ENCODE data around the gene SLC26A6. TPM values are rescaled to one million over a fixed set of nuclear protein-coding genes. Genes with fewer than 3 reads are reported as not detected.

The SLC26A6 gene
- total RNA-seq, 2 experiments from 2014 or later: 13.5 to 14.4 TPM

DNA sequence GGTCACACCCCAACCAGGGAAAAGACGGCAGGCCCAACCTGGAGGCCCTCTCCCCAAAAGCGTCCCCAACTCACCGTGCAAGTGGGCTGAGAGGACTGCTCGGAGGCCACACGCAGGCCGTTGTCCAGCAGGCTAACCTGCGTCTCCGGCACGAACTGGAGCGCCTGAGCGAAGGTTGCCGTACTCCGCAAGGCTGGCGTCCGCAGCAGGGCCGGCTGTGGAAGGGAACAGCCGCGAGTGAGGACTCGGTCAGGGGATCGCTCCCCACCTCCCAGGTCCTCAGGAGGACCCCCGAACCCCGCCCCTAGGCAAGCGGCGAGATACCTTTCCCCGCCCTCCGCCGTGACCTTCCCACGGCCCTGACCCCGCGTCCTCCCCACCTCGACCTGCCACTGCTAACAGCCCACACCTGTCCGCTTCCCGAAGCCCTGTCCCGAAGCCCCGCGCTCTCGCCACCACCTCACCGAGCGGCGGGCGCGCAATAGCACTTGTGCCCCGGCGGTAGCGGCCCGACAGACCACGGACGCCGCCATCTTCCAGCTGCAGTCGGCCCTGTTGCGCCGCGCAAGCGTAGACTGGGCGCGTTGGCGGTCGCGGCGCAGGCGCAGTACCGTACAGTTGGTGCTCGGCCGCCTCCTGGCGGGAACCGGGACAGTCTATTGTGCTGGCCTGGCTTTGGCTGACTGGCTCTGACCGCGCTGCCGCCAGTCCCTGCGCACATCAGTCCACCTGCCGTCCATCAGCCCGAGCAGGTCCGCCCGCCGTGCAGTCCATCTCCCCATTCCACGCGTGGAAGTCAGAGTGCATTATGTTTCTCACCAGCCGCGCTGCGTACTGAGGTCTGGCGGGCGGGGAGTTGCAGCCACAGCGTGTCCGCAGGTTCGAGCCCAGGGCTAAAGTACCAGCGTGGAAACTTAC lies 25.9 kb downstream of the SLC26A6 start, which contains the start of gene UQCRC1:
Gene UQCRC1 (minus strand): TSS at position 559 of the 918 bp plus-strand sequence. CDS start 26 bp downstream, at position 533.
- ChIA-PET POLR2A (interaction anchor here (0.6 to 1.6 kb wide), 4 partner anchors 26 to 108 kb away, joined by 3 to 6 read pairs (median 4); partner anchors contain the start of genes IP6K2, NCKIPSD, PFKFB4 and SLC26A6), CTCF (interaction anchor here (0.6 to 1.7 kb wide), 6 partner anchors 25 to 308 kb away, joined by 3 to 10 read pairs (median 4); partner anchors contain the start of genes NCKIPSD, NME6 and SLC26A6)
- DNase-seq (peak; percentile 85 to 97 (median 91)), ATAC-seq (ENCODE audit: poor library complexity) (peak; percentile 99)
- Histone ChIP-seq H3K36me3 (ENCODE audit: insufficient read depth, low read length) (peaks cover 16% of the 10 kb centered on the region), H3K27me3 (ENCODE audit: control insufficient read depth in 1 of 2, insufficient read depth in 2 of 2, low read length in 2 of 2) (no peaks in the 10 kb centered on the region), H3K4me3 (ENCODE audit: low read length) (peak within 1 kb of the TSS; percentile 99), H3K27ac (ENCODE audit: low read depth in 1 of 2, low read length in 2 of 2) (peak within 1 kb of the TSS; percentile 55 to 60), H3K9me3 (ENCODE audit: control insufficient read depth in 1 of 2, insufficient read depth in 1 of 2, low read length in 2 of 2) (no peaks in the 10 kb centered on the region), H3K4me1 (ENCODE audit: insufficient read depth, low read length) (peaks cover 22% of the 10 kb centered on the region)
- TF ChIP-seq CTCF (IDR thresholded peaks at IDR 0.05): peak; percentile 94
- intact Hi-C loops (cut with DNase I, micrococcal nuclease): loop anchor here (1.0 to 5.0 kb wide), 6 partner anchors 26 to 1327 kb away; partner anchors contain the start of genes KIF9 (in 1 of the 2), KLHL18 (in 1 of the 2), PFKFB4 (in 1 of the 2) and SLC26A6 (in 1 of the 2)
- peak within 1 kb of the TSS; percentile 100 for H3K4me3 Mint-ChIP-seq
- H3K27ac Mint-ChIP-seq: peak within 1 kb of the TSS; percentile 97
- H3K36me3 Mint-ChIP-seq (ENCODE audit: low read depth): peaks cover 46% of the 10 kb centered on the region
- no peaks in the 10 kb centered on the region for H3K9me3 Mint-ChIP-seq
- H3K27me3 Mint-ChIP-seq: no peaks in the 10 kb centered on the region
- H3K4me1 Mint-ChIP-seq (ENCODE audit: low read depth): peaks cover 21% of the 10 kb centered on the region

GRCh38 chr3:48607519-48607918 lies 27.7 kb downstream of the SLC26A6 start:
- no peaks in the 10 kb centered on the region for H3K9me3 Mint-ChIP-seq
- ChIA-PET CTCF (no interaction called here), POLR2A (no interaction called here)
- Histone ChIP-seq H3K27me3 (ENCODE audit: control insufficient read depth in 1 of 2, insufficient read depth in 2 of 2, low read length in 2 of 2) (no peaks in the 10 kb centered on the region), H3K36me3 (ENCODE audit: insufficient read depth, low read length) (peaks cover 34% of the 10 kb centered on the region), H3K9me3 (ENCODE audit: control insufficient read depth in 1 of 2, insufficient read depth in 1 of 2, low read length in 2 of 2) (no peaks in the 10 kb centered on the region), H3K4me3 (ENCODE audit: low read length) (no peak overlapping the region), H3K4me1 (ENCODE audit: insufficient read depth, low read length) (peaks cover 24% of the 10 kb centered on the region), H3K27ac (ENCODE audit: low read depth in 1 of 2, low read length in 2 of 2) (no peak overlapping the region)
- H3K4me1 Mint-ChIP-seq (ENCODE audit: low read depth): peaks cover 21% of the 10 kb centered on the region
- no peak for TF ChIP-seq CTCF (IDR thresholded peaks at IDR 0.05)
- no peak overlapping the region for H3K27ac Mint-ChIP-seq
- ATAC-seq (ENCODE audit: poor library complexity) (no peak), DNase-seq (peak in 2 of 14 experiments; percentile 11 to 22)
- H3K36me3 Mint-ChIP-seq (ENCODE audit: low read depth): peaks cover 61% of the 10 kb centered on the region
- H3K27me3 Mint-ChIP-seq: no peaks in the 10 kb centered on the region
- intact Hi-C loops (cut with DNase I, micrococcal nuclease): loop anchor here in 1 of 2 experiments (5.0 kb wide), 1 partner anchor 1325 kb away; the partner anchor contains the start of genes KIF9 and KLHL18
- peak overlapping the region; percentile 100 for H3K4me3 Mint-ChIP-seq

GRCh38 chr3:48601622-48601994 lies 33.7 kb downstream of the SLC26A6 start:
- Histone ChIP-seq H3K4me1 (ENCODE audit: insufficient read depth, low read length) (peaks cover 2% of the 10 kb centered on the region), H3K9me3 (ENCODE audit: control insufficient read depth in 1 of 2, insufficient read depth in 1 of 2, low read length in 2 of 2) (no peaks in the 10 kb centered on the region), H3K4me3 (ENCODE audit: low read length) (no peak overlapping the region), H3K27me3 (ENCODE audit: control insufficient read depth in 1 of 2, insufficient read depth in 2 of 2, low read length in 2 of 2) (no peaks in the 10 kb centered on the region), H3K36me3 (ENCODE audit: insufficient read depth, low read length) (peaks cover 77% of the 10 kb centered on the region), H3K27ac (ENCODE audit: low read depth in 1 of 2, low read length in 2 of 2) (no peak overlapping the region)
- no peak for TF ChIP-seq CTCF (IDR thresholded peaks at IDR 0.05)
- intact Hi-C loops (cut with DNase I, micrococcal nuclease): no loop called here
- ATAC-seq (ENCODE audit: poor library complexity): no peak
- H3K4me1 Mint-ChIP-seq (ENCODE audit: low read depth): no peaks in the 10 kb centered on the region
- H3K36me3 Mint-ChIP-seq (ENCODE audit: low read depth): peaks cover 92% of the 10 kb centered on the region
- ChIA-PET CTCF (interaction anchor here (0.7 kb wide), 1 partner anchor 53 kb away, joined by 3 read pairs; no protein-coding TSS in a partner anchor), POLR2A (no interaction called here)
- no peak overlapping the region for H3K4me3 Mint-ChIP-seq
- H3K27ac Mint-ChIP-seq: no peak overlapping the region
- H3K27me3 Mint-ChIP-seq: peaks cover 4% of the 10 kb centered on the region
- H3K9me3 Mint-ChIP-seq: no peaks in the 10 kb centered on the region
- DNase-seq: no peak

Measured in CD4-positive, alpha-beta T cell (primary cell).